Measurements from ENCODE around the gene ARHGAP6.

The ARHGAP6 gene

DNA sequence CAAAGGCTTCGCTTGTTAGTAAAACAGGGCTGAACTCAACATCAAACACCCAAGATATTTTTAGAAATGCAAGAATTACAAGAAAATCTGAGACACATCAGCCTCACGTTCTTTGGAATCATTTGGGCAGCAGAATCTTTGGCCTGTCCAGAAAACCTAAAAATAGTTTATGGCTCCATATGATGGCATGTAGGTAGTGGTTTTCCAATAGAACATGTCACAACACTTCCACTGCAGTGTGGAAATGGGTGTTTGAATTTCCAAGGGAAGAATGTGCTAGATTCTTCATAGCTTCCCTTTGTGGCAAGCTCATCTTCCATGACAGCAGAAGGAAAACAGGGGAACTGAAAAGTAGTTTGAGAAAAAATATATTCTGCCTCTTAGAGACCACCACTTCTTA, 118.8 kb downstream of the ARHGAP6 start:
- no peak overlapping the region for H3K27ac ChIP-seq (ENCODE audit: low read length)
- H3K4me3 ChIP-seq (ENCODE audit: low read length in 2 of 2) = no peak overlapping the region
- H3K9ac ChIP-seq (ENCODE audit: low read length in 2 of 2) = no peak overlapping the region
- H3K27me3 ChIP-seq (ENCODE audit: control insufficient read depth in 1 of 2, insufficient read depth in 2 of 2, low read length in 2 of 2) = no peaks in the 10 kb centered on the region
- no peaks in the 10 kb centered on the region for H3K4me1 ChIP-seq (ENCODE audit: control insufficient read depth, insufficient read depth, low read length)
- H3K36me3 ChIP-seq (ENCODE audit: control insufficient read depth in 2 of 2, insufficient read depth in 2 of 2, low read length in 2 of 2) = no peaks in the 10 kb centered on the region
- peaks cover 0 to 5% of the 10 kb centered on the region in 2 donors for H3K9me3 ChIP-seq (ENCODE audit: control insufficient read depth in 2 of 2, low read length in 2 of 2)

DNA sequence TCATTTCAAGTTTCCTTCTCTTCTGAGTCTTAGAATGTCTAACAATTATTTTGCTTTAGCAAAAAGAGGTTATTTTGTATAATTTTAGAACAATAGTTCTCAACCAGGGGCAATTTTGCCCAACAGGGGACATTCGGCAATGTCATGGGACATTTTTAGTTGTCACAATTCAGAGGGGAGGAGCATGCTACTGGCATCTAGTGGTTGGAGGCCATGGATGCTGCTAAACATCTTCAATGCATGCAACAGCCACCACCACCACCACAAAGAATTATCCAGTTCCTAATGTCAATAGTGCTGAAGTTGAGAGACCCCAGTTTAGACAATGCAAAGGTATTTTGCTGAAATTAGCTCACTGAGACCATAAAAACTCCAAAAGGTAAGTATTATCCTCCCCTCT, 122.5 kb downstream of the ARHGAP6 start:
- no peak overlapping the region for H3K9ac ChIP-seq (ENCODE audit: low read length in 2 of 2)
- peaks cover 0 to 5% of the 10 kb centered on the region in 2 donors for H3K9me3 ChIP-seq (ENCODE audit: control insufficient read depth in 2 of 2, low read length in 2 of 2)
- no peak overlapping the region for H3K27ac ChIP-seq (ENCODE audit: low read length)
- H3K36me3 ChIP-seq (ENCODE audit: control insufficient read depth in 2 of 2, insufficient read depth in 2 of 2, low read length in 2 of 2) = no peaks in the 10 kb centered on the region
- no peaks in the 10 kb centered on the region for H3K4me1 ChIP-seq (ENCODE audit: control insufficient read depth, insufficient read depth, low read length)
- H3K27me3 ChIP-seq (ENCODE audit: control insufficient read depth in 1 of 2, insufficient read depth in 2 of 2, low read length in 2 of 2) = no peaks in the 10 kb centered on the region
- H3K4me3 ChIP-seq (ENCODE audit: low read length in 2 of 2) = no peak overlapping the region

DNA sequence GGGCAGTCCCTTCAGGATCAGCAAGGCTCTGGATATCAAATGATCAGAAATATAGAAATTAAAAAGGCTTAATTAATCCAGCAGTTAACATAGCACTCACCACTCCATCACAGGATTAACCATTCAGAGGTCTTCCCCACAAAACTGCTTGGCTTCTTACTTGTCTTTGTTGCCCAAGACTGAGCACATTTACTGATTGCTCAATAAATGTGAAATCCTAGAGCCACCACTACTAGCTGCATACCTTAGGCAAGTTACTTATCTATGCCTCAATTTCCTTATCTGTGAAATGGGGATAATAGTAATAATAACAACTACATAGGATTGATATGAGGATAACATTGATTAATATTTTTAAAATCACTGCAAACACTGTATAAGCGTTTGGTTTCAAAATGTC, 124.2 kb downstream of the ARHGAP6 start:
- Histone ChIP-seq H3K9ac (ENCODE audit: low read length in 2 of 2) (no peak overlapping the region), H3K27ac (ENCODE audit: low read length) (no peak overlapping the region), H3K4me1 (ENCODE audit: control insufficient read depth, insufficient read depth, low read length) (no peaks in the 10 kb centered on the region), H3K4me3 (ENCODE audit: low read length in 2 of 2) (no peak overlapping the region), H3K9me3 (ENCODE audit: control insufficient read depth in 2 of 2, low read length in 2 of 2) (no peaks in the 10 kb centered on the region), H3K36me3 (ENCODE audit: control insufficient read depth in 2 of 2, insufficient read depth in 2 of 2, low read length in 2 of 2) (no peaks in the 10 kb centered on the region), H3K27me3 (ENCODE audit: control insufficient read depth in 1 of 2, insufficient read depth in 2 of 2, low read length in 2 of 2) (no peaks in the 10 kb centered on the region)

DNA sequence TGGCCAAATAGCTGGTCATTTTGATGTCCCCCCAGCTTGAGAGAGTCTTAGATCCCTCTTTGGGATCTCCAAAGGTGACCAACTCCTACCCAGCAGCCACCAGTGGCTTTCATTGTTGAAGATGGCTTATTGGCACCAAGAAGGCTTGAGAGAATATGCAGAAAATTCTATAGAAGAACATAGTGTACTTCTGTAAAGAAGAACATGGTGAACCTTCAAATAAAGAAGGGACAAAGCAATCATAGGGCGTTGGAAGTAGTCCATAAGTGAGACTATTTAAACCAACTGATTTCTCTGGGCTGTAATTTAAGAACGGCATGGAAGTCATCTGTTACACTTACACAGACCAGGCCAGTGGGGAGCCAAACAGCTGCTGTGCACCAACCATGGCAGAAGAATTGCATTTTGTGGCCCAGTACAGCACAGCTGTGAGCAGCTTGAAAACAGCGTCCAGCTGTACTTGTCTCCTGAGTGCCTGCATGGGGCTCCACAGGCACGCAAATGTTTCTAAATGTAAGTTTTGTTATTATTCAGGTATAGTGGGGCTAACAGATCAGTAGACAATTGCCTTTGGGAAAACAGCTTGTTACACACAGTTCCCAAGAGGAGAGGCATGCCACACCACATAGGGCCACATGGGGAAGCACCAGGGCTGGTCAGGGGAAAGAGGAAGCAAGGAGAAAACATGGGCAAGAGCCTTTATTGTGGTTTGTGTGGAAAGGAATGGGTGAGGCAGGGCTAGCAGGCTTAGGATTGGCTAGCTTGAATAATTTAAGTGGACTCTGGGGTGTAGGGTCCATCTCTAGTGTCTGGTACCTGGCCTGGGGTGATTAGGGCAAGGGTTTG, 125.0 kb downstream of the ARHGAP6 start:
- Histone ChIP-seq H3K9me3 (ENCODE audit: control insufficient read depth in 2 of 2, low read length in 2 of 2) (no peaks in the 10 kb centered on the region), H3K36me3 (ENCODE audit: control insufficient read depth in 2 of 2, insufficient read depth in 2 of 2, low read length in 2 of 2) (no peaks in the 10 kb centered on the region), H3K4me3 (ENCODE audit: low read length in 2 of 2) (no peak overlapping the region), H3K27me3 (ENCODE audit: control insufficient read depth in 1 of 2, insufficient read depth in 2 of 2, low read length in 2 of 2) (no peaks in the 10 kb centered on the region), H3K9ac (ENCODE audit: low read length in 2 of 2) (no peak overlapping the region), H3K27ac (ENCODE audit: low read length) (no peak overlapping the region), H3K4me1 (ENCODE audit: control insufficient read depth, insufficient read depth, low read length) (no peaks in the 10 kb centered on the region)

DNA sequence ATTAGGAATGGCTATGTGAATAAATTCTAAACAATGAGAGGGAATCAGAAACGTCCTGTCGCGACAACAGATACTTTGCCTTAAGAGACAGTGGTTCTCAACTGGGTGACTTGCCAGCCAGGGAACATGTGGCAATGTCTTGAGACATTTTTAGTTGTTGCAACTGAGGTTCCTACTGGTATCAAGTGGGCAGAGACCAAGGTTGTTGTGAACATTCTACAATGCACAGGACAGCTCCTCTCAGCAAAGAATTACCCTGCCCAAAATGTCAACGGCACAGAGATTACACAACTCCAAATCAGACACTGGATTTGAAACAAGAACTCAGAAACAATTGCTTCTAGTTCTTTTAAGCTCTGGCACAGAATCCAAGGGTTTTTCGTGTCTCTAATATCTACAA, 128.6 kb downstream of the ARHGAP6 start:
- no peaks in the 10 kb centered on the region for H3K9me3 ChIP-seq (ENCODE audit: control insufficient read depth in 2 of 2, low read length in 2 of 2)

DNA sequence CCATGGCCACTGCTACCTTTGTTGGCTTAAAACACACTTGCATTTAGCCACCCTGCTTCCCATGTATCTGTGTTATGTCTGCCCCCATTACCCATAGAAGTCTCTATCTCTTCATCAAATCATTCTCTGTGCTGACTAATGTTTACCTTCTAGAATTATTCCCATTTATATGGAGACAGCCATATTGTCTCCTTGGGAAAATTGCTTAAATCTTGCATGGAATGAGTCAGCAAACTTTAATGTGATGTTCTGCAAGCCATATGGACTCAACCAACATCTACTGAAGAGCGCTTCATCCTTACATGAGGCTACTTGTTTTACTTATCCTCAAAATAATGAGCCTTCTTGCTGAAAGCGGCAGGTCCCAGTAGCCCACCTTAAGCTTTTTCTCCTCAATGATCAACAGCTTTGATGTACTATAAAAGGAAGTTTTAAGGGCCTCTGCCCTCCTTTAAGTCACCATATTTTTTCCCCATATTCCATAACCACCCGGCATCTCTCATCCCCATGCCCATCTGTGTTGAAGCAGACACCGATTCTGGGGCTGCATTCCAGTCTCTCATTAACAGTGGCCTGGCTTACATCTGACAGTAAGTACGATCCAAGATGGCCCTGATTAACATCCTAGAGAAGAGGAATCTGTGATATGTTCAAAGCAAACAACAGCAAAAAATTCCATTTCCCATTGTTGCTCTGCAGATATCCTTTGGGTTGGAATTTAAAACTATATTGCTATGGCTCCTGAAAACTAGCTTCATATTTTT, 130.4 kb downstream of the ARHGAP6 start:
- no peak overlapping the region for H3K9ac ChIP-seq (ENCODE audit: low read length in 2 of 2)
- H3K27me3 ChIP-seq (ENCODE audit: control insufficient read depth in 1 of 2, insufficient read depth in 2 of 2, low read length in 2 of 2) = no peaks in the 10 kb centered on the region

More for the DNA sequence above, 128.6 kb downstream of the ARHGAP6 start:
- no peak overlapping the region for H3K9ac ChIP-seq (ENCODE audit: low read length in 2 of 2)
- no peaks in the 10 kb centered on the region for H3K27me3 ChIP-seq (ENCODE audit: control insufficient read depth in 1 of 2, insufficient read depth in 2 of 2, low read length in 2 of 2)
- H3K27ac ChIP-seq (ENCODE audit: low read length) = no peak overlapping the region
- no peak overlapping the region for H3K4me3 ChIP-seq (ENCODE audit: low read length in 2 of 2)
- no peaks in the 10 kb centered on the region for H3K36me3 ChIP-seq (ENCODE audit: control insufficient read depth in 2 of 2, insufficient read depth in 2 of 2, low read length in 2 of 2)
- peaks cover 2% of the 10 kb centered on the region for H3K4me1 ChIP-seq (ENCODE audit: control insufficient read depth, insufficient read depth, low read length)

DNA sequence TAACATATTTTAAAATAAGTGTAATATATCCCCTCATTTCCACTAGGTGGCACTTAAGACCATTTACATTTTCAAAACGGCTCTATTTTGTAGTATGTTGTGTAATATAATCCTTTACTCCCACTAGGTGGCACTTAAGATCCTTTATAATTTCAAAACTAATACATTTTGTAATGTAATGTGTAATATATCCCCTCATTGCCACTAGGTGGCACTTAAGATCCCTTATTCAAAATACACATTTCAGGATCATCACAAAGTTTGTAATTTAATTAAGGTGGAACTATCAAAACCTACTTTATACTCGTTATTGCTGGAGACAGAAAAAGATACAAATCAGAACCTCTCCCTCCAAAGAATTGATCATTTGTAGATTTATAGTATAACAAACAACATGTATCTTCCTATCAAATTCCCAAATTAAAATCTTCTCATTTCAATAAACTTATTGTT, 132.5 kb downstream of the ARHGAP6 start:
- Histone ChIP-seq H3K4me1 (ENCODE audit: control insufficient read depth, insufficient read depth, low read length) (peaks cover 4% of the 10 kb centered on the region), H3K4me3 (ENCODE audit: low read length in 2 of 2) (no peak overlapping the region), H3K36me3 (ENCODE audit: control insufficient read depth in 2 of 2, insufficient read depth in 2 of 2, low read length in 2 of 2) (no peaks in the 10 kb centered on the region), H3K27ac (ENCODE audit: low read length) (no peak overlapping the region), H3K27me3 (ENCODE audit: control insufficient read depth in 1 of 2, insufficient read depth in 2 of 2, low read length in 2 of 2) (no peaks in the 10 kb centered on the region), H3K9ac (ENCODE audit: low read length in 2 of 2) (no peak overlapping the region), H3K9me3 (ENCODE audit: control insufficient read depth in 2 of 2, low read length in 2 of 2) (no peaks in the 10 kb centered on the region)

More for the DNA sequence above, 130.4 kb downstream of the ARHGAP6 start:
- no peaks in the 10 kb centered on the region for H3K9me3 ChIP-seq (ENCODE audit: control insufficient read depth in 2 of 2, low read length in 2 of 2)
- H3K27ac ChIP-seq (ENCODE audit: low read length) = no peak overlapping the region
- H3K4me1 ChIP-seq (ENCODE audit: control insufficient read depth, insufficient read depth, low read length) = peaks cover 4% of the 10 kb centered on the region
- H3K4me3 ChIP-seq (ENCODE audit: low read length in 2 of 2) = no peak overlapping the region
- H3K36me3 ChIP-seq (ENCODE audit: control insufficient read depth in 2 of 2, insufficient read depth in 2 of 2, low read length in 2 of 2) = no peaks in the 10 kb centered on the region

DNA sequence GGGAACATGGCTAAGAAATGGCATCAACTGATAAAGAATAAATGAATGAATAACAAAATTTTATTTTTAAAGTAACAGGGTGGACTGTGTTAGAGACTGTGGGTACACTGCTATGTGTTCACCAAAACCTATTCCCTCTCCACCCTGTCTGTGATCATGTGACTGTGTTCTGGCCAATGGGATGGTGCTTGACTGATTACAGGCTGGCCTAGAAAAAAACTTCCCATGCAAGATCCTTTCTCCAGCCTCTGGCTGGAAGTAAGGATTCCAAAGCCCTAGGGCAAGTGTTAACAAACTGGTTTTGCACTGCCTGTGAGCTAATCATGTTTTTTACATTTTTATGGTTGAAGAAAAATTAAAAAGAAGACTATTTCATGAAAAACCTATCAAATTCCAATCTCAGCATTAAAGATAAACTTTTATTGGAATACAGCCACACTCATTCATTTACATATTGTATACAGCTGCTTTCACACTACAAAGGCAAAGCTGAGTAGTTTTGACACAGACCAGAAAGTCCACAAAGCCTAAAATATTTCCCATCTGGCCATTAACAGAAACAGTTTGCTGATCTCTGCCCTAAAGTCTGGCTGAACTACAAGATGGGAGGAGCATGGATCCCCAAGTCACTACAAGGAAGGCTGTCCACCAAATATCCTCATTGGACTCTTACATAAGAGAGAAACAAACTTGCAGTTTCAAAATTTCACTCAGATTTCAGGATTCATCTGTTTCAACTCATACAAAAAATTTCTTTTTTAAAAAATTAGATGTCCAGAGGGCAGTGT, 133.2 kb downstream of the ARHGAP6 start:
- H3K9ac ChIP-seq (ENCODE audit: low read length in 2 of 2) = no peak overlapping the region
- no peak overlapping the region for H3K4me3 ChIP-seq (ENCODE audit: low read length in 2 of 2)
- no peaks in the 10 kb centered on the region for H3K36me3 ChIP-seq (ENCODE audit: control insufficient read depth in 2 of 2, insufficient read depth in 2 of 2, low read length in 2 of 2)

DNA sequence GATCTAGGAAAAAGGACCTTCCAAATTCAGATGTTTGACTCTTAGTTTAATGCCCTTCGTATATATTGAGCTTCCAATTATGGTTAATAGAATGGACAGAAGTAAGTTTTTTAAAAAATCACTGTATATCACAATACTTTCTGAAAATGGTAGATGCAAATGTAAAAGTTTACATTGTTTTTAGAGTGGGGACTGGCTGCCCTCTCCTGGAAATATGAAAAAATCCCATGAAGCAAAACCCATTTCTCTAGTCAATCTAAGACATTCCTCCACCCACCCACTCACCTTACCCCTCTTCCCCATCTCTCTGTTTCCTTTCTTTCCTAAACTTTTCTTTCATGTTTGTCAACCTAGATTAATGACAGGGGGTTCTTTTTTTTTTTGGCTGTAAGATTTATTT, 134.5 kb downstream of the ARHGAP6 start:
- H3K9ac ChIP-seq (ENCODE audit: low read length in 2 of 2) = no peak overlapping the region
- no peaks in the 10 kb centered on the region for H3K27me3 ChIP-seq (ENCODE audit: control insufficient read depth in 1 of 2, insufficient read depth in 2 of 2, low read length in 2 of 2)
- no peaks in the 10 kb centered on the region for H3K36me3 ChIP-seq (ENCODE audit: control insufficient read depth in 2 of 2, insufficient read depth in 2 of 2, low read length in 2 of 2)
- H3K4me3 ChIP-seq (ENCODE audit: low read length in 2 of 2) = no peak overlapping the region
- no peaks in the 10 kb centered on the region for H3K9me3 ChIP-seq (ENCODE audit: control insufficient read depth in 2 of 2, low read length in 2 of 2)
- H3K27ac ChIP-seq (ENCODE audit: low read length) = no peak overlapping the region
- peaks cover 7% of the 10 kb centered on the region for H3K4me1 ChIP-seq (ENCODE audit: control insufficient read depth, insufficient read depth, low read length)

More for the DNA sequence above, 133.2 kb downstream of the ARHGAP6 start:
- peaks cover 4% of the 10 kb centered on the region for H3K4me1 ChIP-seq (ENCODE audit: control insufficient read depth, insufficient read depth, low read length)
- H3K9me3 ChIP-seq (ENCODE audit: control insufficient read depth in 2 of 2, low read length in 2 of 2) = no peaks in the 10 kb centered on the region
- H3K27me3 ChIP-seq (ENCODE audit: control insufficient read depth in 1 of 2, insufficient read depth in 2 of 2, low read length in 2 of 2) = no peaks in the 10 kb centered on the region
- H3K27ac ChIP-seq (ENCODE audit: low read length) = no peak overlapping the region

DNA sequence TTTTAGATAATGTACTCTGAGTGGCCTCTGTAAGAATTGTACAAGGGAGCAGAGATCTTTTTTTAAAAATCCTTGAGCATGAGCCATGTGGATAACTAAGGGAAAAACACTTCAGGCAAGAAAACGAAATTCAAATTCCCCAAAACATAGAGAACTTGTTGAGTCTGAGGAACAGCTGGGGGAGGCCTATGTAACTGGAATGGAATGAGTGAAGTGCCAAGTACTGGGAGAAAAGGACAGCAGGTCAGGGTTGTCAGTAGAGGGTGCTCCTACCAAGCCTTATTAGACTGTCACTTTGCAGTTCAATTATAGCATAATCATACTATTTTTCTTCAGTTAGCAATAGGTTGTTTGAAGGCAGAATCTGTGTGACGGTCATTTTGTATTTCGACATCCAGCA, 135.1 kb downstream of the ARHGAP6 start:
- Histone ChIP-seq H3K4me3 (ENCODE audit: low read length in 2 of 2) (no peak overlapping the region), H3K36me3 (ENCODE audit: control insufficient read depth in 2 of 2, insufficient read depth in 2 of 2, low read length in 2 of 2) (no peaks in the 10 kb centered on the region), H3K27ac (ENCODE audit: low read length) (no peak overlapping the region), H3K4me1 (ENCODE audit: control insufficient read depth, insufficient read depth, low read length) (peaks cover 13% of the 10 kb centered on the region), H3K27me3 (ENCODE audit: control insufficient read depth in 1 of 2, insufficient read depth in 2 of 2, low read length in 2 of 2) (no peaks in the 10 kb centered on the region), H3K9ac (ENCODE audit: low read length in 2 of 2) (no peak overlapping the region), H3K9me3 (ENCODE audit: control insufficient read depth in 2 of 2, low read length in 2 of 2) (no peaks in the 10 kb centered on the region)
